Upper lobe of left lung (tissue), 6 donors: ENCODE measurements around the gene LAX1. TPM values are rescaled to one million over a fixed set of nuclear protein-coding genes. Genes with fewer than 3 reads are reported as not detected.
A peak's percentile ranks its signal among the peaks of the same experiment; 100 is the strongest.
"Not testable (repeated sequence)": the region's sequence is repeated elsewhere in the genome, so short reads cannot be mapped to it uniquely, and the experiment has no call there.

Experiments used
- ATAC-seq, 2 donors: fragments of 200-7000 bp; cut with Tn5 transposase; one replicate each; pipeline ENCODE4 v1.9.1; 2022; ENCODE audit warnings: mild to moderate bottlenecking in 2 of 2, moderate library complexity in 2 of 2; ENCODE audit not compliant: low FRiP score in 2 of 2
- DNase-seq, 2 donors: peaks; one replicate each; pipeline ENCODE4 v3.0.0-alpha.2; 2019 to 2020
- H3K27ac ChIP-seq, 4 donors: fragments of 200-600 bp; sonication (generic); one replicate each; pipeline ENCODE4 v1.5.1; 2016 to 2019
- H3K27me3 ChIP-seq, 4 donors: fragments of 200-600 bp; sonication (generic); one replicate each; pipeline ENCODE4 v1.5.1; 2017 to 2019
- H3K36me3 ChIP-seq, 4 donors: fragments of 200-600 bp; sonication (generic); one replicate each; pipeline ENCODE4 v1.5.1; 2016 to 2019
- H3K4me1 ChIP-seq, 4 donors: fragments of 200-600 bp; sonication (generic); one replicate each; pipeline ENCODE4 v1.5.1; 2018 to 2019
- H3K4me3 ChIP-seq, 4 donors: fragments of 200-600 bp; sonication (generic); one replicate each; pipeline ENCODE4 v1.5.1; 2017 to 2019; ENCODE audit warnings: mild to moderate bottlenecking in 2 of 4, moderate library complexity in 1 of 4
- H3K9me3 ChIP-seq, 4 donors: fragments of 200-600 bp; sonication (generic); one replicate each; pipeline ENCODE4 v1.5.1; 2018 to 2019
- EP300 ChIP-seq, 4 donors: sonication (generic); formaldehyde crosslinking; IDR thresholded peaks; one replicate each; pipeline ENCODE4 v1.5.1; 2017; ENCODE audit warnings: antibody characterized with exemption in 4 of 4, control low read depth in 2 of 4
- POLR2A ChIP-seq, 4 donors: fragments of 450-650 bp; IDR thresholded peaks; one replicate each; pipeline ENCODE4 v1.5.1; 2016 to 2017; ENCODE audit warnings: antibody characterized with exemption in 4 of 4, mild to moderate bottlenecking in 2 of 4
- POLR2AphosphoS5 ChIP-seq, 2 donors: sonication (generic); formaldehyde crosslinking; IDR thresholded peaks; one replicate each; pipeline ENCODE4 v1.5.1; 2017; ENCODE audit warnings: antibody characterized with exemption in 2 of 2
- WGBS, 2 donors: methylation state at CpG; one replicate each; pipeline ENCODE4 v1.1.5; 2017 to 2018; 5-methylcytosine and 5-hydroxymethylcytosine counted together
- total RNA-seq, 6 donors: library from RNA; depleted of rRNA in 4 of 6; stranded (reverse); fragments of >200 nt in 4 of 6; gene quantifications; one replicate each; pipeline versions ENCODE4 v1.1.0 to v1.2.1, GENCODE V29; 2016 to 2021
- TF ChIP-seq, protein P1 (sequence below), 6 experiments: fragments of 450-650 bp in 4 of 6; fragments of 200-600 bp in 2 of 6; sonication (generic) in 2 of 6; IDR thresholded peaks; one replicate each; pipeline ENCODE4 v1.5.1; 2016 to 2019; ENCODE audit warnings: antibody characterized with exemption in 6 of 6
- donor health status: DM: no; HTN: no; CAD: no; lungs with moderate emphysema.
- donor health status: DM: no; HTN: yes; CAD: no; lungs with severe emphysema.

The LAX1 gene
- total RNA-seq, 6 donors from 2014 or later: 1.8 to 4.2 (median 2.3) TPM

DNA sequence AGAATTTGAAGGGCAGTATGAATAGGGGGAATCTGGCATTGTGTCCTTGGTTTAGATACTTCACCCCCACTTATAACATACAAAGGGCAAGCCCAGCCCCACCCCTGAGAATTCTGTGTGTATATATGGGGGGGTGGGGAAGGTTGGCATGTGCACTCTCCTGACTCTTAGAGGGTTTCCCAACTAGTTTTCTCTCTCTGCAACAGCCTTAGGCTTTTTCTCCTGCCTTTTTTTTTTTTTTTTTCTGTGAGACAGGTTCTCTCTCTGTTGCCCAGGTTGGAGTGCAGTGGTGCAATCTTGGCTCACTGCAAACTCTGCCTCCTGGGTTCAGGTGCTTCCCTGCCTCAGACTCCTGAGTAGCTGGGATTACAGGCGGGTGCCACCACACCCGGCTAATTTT is 27.5 kb downstream of the LAX1 start:
- TF ChIP-seq POLR2AphosphoS5 (IDR thresholded peaks at IDR 0.05) (no peak), POLR2A (IDR thresholded peaks at IDR 0.05) (no peak), EP300 (IDR thresholded peaks at IDR 0.05) (no peak)
- TF ChIP-seq, protein P1, sequence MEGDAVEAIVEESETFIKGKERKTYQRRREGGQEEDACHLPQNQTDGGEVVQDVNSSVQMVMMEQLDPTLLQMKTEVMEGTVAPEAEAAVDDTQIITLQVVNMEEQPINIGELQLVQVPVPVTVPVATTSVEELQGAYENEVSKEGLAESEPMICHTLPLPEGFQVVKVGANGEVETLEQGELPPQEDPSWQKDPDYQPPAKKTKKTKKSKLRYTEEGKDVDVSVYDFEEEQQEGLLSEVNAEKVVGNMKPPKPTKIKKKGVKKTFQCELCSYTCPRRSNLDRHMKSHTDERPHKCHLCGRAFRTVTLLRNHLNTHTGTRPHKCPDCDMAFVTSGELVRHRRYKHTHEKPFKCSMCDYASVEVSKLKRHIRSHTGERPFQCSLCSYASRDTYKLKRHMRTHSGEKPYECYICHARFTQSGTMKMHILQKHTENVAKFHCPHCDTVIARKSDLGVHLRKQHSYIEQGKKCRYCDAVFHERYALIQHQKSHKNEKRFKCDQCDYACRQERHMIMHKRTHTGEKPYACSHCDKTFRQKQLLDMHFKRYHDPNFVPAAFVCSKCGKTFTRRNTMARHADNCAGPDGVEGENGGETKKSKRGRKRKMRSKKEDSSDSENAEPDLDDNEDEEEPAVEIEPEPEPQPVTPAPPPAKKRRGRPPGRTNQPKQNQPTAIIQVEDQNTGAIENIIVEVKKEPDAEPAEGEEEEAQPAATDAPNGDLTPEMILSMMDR (IDR thresholded peaks at IDR 0.05): no peak
- DNase-seq: peak in 1 of 2 donors; percentile 71
- H3K4me3 ChIP-seq: no peak overlapping the region
- no peaks in the 10 kb centered on the region for H3K36me3 ChIP-seq
- no peaks in the 10 kb centered on the region for H3K27me3 ChIP-seq
- peaks cover 11 to 16% (median 15%) of the 10 kb centered on the region in 4 donors for H3K4me1 ChIP-seq
- peak overlapping the region in 2 of 4 donors; percentile 6 to 59 for H3K27ac ChIP-seq
- no peaks in the 10 kb centered on the region for H3K9me3 ChIP-seq
- no peak for ATAC-seq
- WGBS, 2 donors: 39 to 100% methylated on average over 2 of the region's 2 CpGs

DNA sequence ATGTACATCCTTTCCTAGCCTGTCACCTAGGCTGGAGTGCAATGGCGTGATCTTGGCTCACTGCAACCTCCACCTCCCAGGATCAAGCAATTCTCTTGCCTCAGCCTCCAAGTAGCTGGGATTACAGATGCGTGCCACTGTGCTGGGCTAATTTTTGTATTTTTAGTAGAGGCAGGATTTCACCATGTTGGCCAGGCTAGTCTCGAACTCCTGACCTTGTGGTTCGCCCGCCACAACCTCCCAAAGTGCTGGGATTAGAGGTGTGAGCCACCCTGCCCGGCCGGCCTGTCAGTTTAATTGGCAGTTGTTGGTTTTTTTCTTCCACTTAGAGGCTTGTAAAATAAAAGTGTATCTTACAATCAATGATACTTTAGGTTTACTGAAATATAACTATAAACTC is 28.6 kb downstream of the LAX1 start:
- H3K4me3 ChIP-seq, ATAC-seq, H3K27me3 ChIP-seq, DNase-seq, H3K9me3 ChIP-seq, H3K36me3 ChIP-seq, H3K27ac ChIP-seq: not testable (repeated sequence)
- 96 to 97% methylated on average over 7 of the region's 7 CpGs for WGBS, 2 donors
- peaks cover 22 to 26% (median 24%) of the 10 kb centered on the region in 4 donors for H3K4me1 ChIP-seq

DNA sequence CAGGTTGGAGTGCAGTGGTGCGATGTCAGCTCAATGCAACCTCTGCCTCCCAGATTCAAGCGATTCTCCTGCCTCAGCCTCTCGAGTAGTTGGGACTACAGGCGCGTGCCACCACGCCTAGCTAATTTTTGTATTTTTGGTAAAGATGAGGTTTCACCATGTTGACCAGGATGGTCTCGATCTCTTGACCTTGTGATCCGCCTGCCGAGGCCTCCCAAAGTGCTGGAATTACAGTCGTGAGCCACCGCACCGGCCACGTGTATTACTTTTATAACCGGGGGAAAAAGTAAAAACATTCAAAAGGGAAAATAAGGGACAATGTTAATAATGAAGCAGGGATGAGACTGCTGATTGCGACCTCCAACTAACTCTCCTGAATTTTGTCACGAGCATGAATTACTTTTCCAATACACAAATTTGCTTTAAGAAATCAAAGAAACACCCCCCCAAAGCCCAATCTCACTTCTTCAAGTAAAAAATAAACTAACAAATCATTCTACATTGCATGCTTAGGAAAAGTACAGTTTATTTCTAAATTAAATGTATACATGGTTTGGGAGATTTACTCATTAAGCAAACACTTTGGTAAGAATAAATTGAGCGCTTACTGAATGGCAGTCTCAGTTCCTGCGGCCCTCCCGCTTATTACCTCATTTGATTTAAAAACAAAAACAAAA is 29.9 kb downstream of the LAX1 start:
- Histone ChIP-seq H3K9me3 (no peaks in the 10 kb centered on the region), H3K4me3 (peak overlapping the region in 3 of 4 donors; percentile 68 to 83 (median 79)), H3K27ac (peak overlapping the region; percentile 96 to 99 (median 97)), H3K36me3 (peaks cover 0 to 12% (median 0%) of the 10 kb centered on the region in 4 donors), H3K4me1 (peaks cover 29 to 35% (median 31%) of the 10 kb centered on the region in 4 donors), H3K27me3 (no peaks in the 10 kb centered on the region)
- WGBS, 2 donors: 78 to 80% methylated on average over 19 of the region's 19 CpGs
- TF ChIP-seq POLR2A (IDR thresholded peaks at IDR 0.05) (no peak), POLR2AphosphoS5 (IDR thresholded peaks at IDR 0.05) (no peak), EP300 (IDR thresholded peaks at IDR 0.05) (no peak)
- TF ChIP-seq, protein P1 (IDR thresholded peaks at IDR 0.05): no peak
- DNase-seq (no peak), ATAC-seq (no peak)

DNA sequence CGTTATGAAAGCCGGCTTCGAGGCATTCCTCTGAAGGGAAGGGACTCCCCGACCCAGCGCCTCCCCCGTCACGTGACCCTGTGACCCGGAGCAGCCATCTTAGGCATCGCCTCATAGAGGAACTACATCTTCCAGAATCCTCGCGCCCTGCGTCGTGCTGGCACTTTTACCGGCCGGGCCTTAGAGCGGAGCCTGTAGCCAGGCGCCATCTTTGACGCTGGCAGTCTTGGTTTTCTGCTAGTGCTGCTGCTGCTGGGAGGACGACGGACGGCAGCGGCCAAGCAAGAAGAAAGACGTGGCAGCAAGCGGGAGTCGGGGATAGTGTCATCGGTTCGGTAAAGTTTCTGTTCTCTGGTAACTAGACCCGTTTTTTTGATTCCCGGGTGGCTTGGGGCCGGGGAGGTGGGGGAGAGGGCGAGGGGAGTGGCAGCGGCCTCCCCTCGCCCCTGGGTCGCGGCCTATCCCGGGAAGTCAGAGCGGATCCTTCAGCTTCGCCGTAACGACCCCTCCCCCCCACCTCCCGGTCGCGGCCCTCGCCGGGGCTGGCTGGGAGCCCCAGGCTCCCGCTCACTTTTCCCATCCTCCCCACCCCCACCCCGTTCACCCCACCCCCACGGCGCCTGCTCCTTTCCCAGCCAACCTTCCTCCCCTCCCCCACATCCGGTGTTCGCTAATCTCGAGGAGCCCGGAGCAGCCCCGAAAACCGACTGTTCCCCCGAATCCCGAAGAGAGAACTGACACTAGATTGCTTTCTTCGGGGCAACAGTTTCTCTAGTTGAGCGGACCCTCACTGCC is 30.7 kb downstream of the LAX1 start, which contains the start of the genes ZBED6 and ZC3H11A:
ZBED6 (plus strand) TSS at position 183 of the 795 bp plus-strand sequence. CDS start 1,900 bp downstream, outside the sequence.
ZC3H11A (plus strand) TSS at position 183 of the 795 bp plus-strand sequence. CDS start 21,448 bp downstream, outside the sequence.
- peak; percentile 99 for ATAC-seq
- DNase-seq: peak; percentile 96 to 100
- Histone ChIP-seq H3K9me3 (no peaks in the 10 kb centered on the region), H3K27ac (peak within 1 kb of the TSS; percentile 96 to 99 (median 97)), H3K4me3 (peak within 1 kb of the TSS; percentile 68 to 83 (median 79)), H3K27me3 (no peaks in the 10 kb centered on the region), H3K4me1 (peaks cover 35 to 42% (median 38%) of the 10 kb centered on the region in 4 donors), H3K36me3 (peaks cover 0 to 17% (median 0%) of the 10 kb centered on the region in 4 donors)
- TF ChIP-seq EP300 (IDR thresholded peaks at IDR 0.05) (peak in 1 of 4 donors; percentile 40), POLR2AphosphoS5 (IDR thresholded peaks at IDR 0.05) (peak; percentile 94 to 96), POLR2A (IDR thresholded peaks at IDR 0.05) (peak in 3 of 4 donors; percentile 52 to 81 (median 60))
- TF ChIP-seq, protein P1 (IDR thresholded peaks at IDR 0.05): no peak
- WGBS, 2 donors: 1% methylated on average over 35 to 56 of the region's 59 CpGs

DNA sequence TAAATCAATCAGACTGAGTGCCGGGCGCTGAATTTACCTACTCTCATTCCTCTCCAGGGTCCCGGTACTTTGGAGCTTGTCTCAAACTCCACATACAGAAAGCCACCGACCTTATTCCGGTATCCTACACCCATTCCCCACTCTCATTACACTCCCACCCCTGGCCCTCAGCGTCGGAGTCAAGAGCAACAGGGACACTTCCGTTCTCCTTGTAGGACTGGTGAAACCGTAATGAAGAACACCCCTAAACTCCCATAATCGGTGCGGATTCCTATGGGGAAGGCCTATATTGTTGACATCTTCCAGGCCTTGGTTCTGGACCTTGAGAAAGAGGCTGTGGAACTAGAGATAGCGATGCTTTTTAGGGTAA is 31.2 kb downstream of the LAX1 start:
- H3K4me1 ChIP-seq: peaks cover 35 to 44% (median 41%) of the 10 kb centered on the region in 4 donors
- H3K36me3 ChIP-seq: peaks cover 0 to 17% (median 0%) of the 10 kb centered on the region in 4 donors
- H3K27ac ChIP-seq: peak overlapping the region; percentile 96 to 99 (median 97)
- H3K27me3 ChIP-seq: no peaks in the 10 kb centered on the region
- ATAC-seq (peak; percentile 44 to 64), DNase-seq (no peak)
- H3K4me3 ChIP-seq: peak overlapping the region; percentile 68 to 83 (median 79)
- TF ChIP-seq, protein P1 (IDR thresholded peaks at IDR 0.05): no peak
- TF ChIP-seq POLR2AphosphoS5 (IDR thresholded peaks at IDR 0.05): no peak
- TF ChIP-seq EP300 (IDR thresholded peaks at IDR 0.05): no peak
- no peak for TF ChIP-seq POLR2A (IDR thresholded peaks at IDR 0.05)
- H3K9me3 ChIP-seq: no peaks in the 10 kb centered on the region
- WGBS, 2 donors: 1 to 2% methylated on average over 12 of the region's 12 CpGs
